ENCODE results near the gene EML2. TPM values are rescaled to one million over a fixed set of nuclear protein-coding genes. Genes with fewer than 3 reads are reported as not detected.
A peak's percentile ranks its signal among the peaks of the same experiment; 100 is the strongest.

Gene EML2
- total RNA-seq, 1 experiment from 2014 or later = 32.7 TPM

- intact Hi-C loops (cut with micrococcal nuclease; ENCODE audit: unreplicated experiment) (no loop called here), in situ Hi-C loops (cut with HindIII; ENCODE audit: low pct_unique_long_range_greater_than_20kb, low sequenced_read_pairs) (no loop called here)
- no peak for DNase-seq (ENCODE audit: low read depth, low spot score)
- H3K36me3 ChIP-seq (ENCODE audit: control insufficient read depth, insufficient read depth, low read length) = no peaks in the 10 kb centered on the region
- peak; percentile 86 for ATAC-seq
- H3K27ac ChIP-seq (ENCODE audit: low read length) = peak overlapping the region; percentile 74
- H3K4me3 ChIP-seq (ENCODE audit: low read depth in 2 of 2, low read length in 2 of 2) = peak overlapping the region; percentile 37 to 54
- no TSS peak for BruUV-seq (replicated peaks)
- ChIA-PET POLR2A (interaction anchor here (0.7 kb wide), 2 partner anchors 14 to 65 kb away, joined by 6 read pairs; no protein-coding TSS in a partner anchor), CTCF (no interaction called here)
- no peaks in the 10 kb centered on the region for H3K9me3 ChIP-seq (ENCODE audit: control insufficient read depth, insufficient read depth, low read depth, low read length)
- peaks cover 8% of the 10 kb centered on the region for H3K4me1 ChIP-seq (ENCODE audit: control insufficient read depth, insufficient read depth, low read length)
- no peaks in the 10 kb centered on the region for H3K27me3 ChIP-seq (ENCODE audit: control insufficient read depth, insufficient read depth, low read length)
- no peak for TF ChIP-seq TCF7L2 (IDR thresholded peaks at IDR 0.05; ENCODE audit: low read depth, low read length)
- peak; percentile 94 for TF ChIP-seq CTCF (IDR thresholded peaks at IDR 0.05)
These were observed 42.3 kb upstream of the EML2 start for GRCh38 chr19:45681391-45682015.

DNA sequence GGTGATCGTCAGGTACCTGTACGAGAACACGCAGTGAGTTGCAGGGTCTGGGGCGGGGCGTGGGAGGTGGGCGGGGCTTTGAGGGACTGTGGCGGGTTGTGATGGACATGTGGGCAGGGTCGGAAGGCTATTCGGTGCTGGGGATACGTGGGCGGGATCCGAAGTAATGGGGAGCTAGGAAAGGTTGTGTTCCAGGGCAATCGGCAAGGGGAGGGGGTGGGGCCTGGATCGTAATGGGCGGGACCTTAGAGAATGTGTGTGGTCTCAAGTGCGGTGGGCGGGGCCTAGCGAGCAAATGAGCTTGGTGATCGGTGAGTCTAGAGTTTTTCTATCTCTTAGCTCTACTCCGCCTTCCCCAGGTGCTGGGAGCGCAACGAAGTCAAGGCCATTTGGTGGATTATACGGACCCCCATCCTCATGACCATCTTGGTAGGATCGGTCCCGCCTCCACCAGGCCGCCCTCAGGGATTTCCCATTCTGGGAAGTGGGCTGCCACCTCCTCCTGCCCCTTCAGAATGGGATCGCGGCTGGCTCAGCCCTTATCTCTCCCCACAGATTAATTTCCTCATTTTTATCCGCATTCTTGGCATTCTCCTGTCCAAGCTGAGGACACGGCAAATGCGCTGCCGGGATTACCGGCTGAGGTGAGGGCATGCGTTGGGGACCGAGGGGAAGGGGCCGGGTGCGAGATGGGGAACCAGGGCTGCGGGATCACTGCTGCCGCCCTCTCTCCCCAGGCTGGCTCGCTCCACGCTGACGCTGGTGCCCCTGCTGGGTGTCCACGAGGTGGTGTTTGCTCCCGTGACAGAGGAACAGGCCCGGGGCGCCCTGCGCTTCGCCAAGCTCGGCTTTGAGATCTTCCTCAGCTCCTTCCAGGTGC, 38.4 kb upstream of the EML2 start:
- intact Hi-C loops (cut with micrococcal nuclease; ENCODE audit: unreplicated experiment) (no loop called here), in situ Hi-C loops (cut with HindIII; ENCODE audit: low pct_unique_long_range_greater_than_20kb, low sequenced_read_pairs) (no loop called here)
- ChIA-PET CTCF (interaction anchor here (0.5 to 1.1 kb wide), 4 partner anchors 9 to 29 kb away, joined by 3 to 6 read pairs (median 4); no protein-coding TSS in a partner anchor), POLR2A (interaction anchor here (0.5 to 1.1 kb wide), 6 partner anchors 13 to 135 kb away, joined by 3 to 5 read pairs (median 4); no protein-coding TSS in a partner anchor)
- BruUV-seq (replicated peaks) = no TSS peak
- DNase-seq (ENCODE audit: low read depth, low spot score) (no peak), ATAC-seq (peak; percentile 82)
- Histone ChIP-seq H3K4me1 (ENCODE audit: control insufficient read depth, insufficient read depth, low read length) (peaks cover 8% of the 10 kb centered on the region), H3K4me3 (ENCODE audit: low read depth in 2 of 2, low read length in 2 of 2) (peak overlapping the region; percentile 50 to 78), H3K27ac (ENCODE audit: low read length) (peak overlapping the region; percentile 9; the same call in 1 of the 2 replicates), H3K36me3 (ENCODE audit: control insufficient read depth, insufficient read depth, low read length) (no peaks in the 10 kb centered on the region), H3K27me3 (ENCODE audit: control insufficient read depth, insufficient read depth, low read length) (no peaks in the 10 kb centered on the region), H3K9me3 (ENCODE audit: control insufficient read depth, insufficient read depth, low read depth, low read length) (no peaks in the 10 kb centered on the region)
- TF ChIP-seq SIN3A (IDR thresholded peaks at IDR 0.05; ENCODE audit: borderline replicate concordance, insufficient read depth, low read depth, low read length) (no peak), CTCF (IDR thresholded peaks at IDR 0.05) (no peak; the same call in 1 of the 2 replicates), POLR2AphosphoS5 (IDR thresholded peaks at IDR 0.05; ENCODE audit: low read depth, low read length) (no peak), REST (IDR thresholded peaks at IDR 0.05; ENCODE audit: insufficient read depth in 1 of 2, low read depth in 2 of 2, low read length in 1 of 2) (no peak)

Measured in Panc1 (cell line).